GM19438 (cell line): ENCODE measurements around the gene PDE6C.

Source experiments
- ATAC-seq: cut with Tn5 transposase; IDR thresholded peaks from one replicate; pipeline ENCODE4 v1.9.1; 2021; ENCODE audit warnings: low read depth; ENCODE audit not compliant: unreplicated experiment

PDE6C gene

DNA sequence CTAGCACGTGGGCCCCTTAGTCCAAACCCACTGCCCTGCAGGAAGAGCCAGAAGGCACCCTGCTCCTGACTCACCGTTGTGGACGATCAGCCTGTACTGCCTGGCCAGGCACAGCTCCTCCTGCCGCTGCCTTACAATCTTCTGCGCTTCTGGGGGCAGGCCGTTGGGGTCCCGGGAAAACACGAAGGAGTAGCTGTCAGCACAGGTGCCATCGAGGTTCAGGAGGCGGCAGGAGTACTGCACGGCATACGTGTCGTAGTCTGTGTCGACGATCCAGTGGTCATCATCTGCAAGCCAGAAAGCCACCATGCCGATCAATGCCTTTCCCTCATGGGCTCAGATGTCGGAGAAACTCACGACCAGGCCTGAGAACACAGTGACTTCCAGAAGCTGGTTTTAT lies 18.6 kb upstream of the PDE6C start:
- ATAC-seq: no peak

GRCh38 chr10:93594518-93594917 lies 17.8 kb upstream of the PDE6C start:
- ATAC-seq: no peak

DNA sequence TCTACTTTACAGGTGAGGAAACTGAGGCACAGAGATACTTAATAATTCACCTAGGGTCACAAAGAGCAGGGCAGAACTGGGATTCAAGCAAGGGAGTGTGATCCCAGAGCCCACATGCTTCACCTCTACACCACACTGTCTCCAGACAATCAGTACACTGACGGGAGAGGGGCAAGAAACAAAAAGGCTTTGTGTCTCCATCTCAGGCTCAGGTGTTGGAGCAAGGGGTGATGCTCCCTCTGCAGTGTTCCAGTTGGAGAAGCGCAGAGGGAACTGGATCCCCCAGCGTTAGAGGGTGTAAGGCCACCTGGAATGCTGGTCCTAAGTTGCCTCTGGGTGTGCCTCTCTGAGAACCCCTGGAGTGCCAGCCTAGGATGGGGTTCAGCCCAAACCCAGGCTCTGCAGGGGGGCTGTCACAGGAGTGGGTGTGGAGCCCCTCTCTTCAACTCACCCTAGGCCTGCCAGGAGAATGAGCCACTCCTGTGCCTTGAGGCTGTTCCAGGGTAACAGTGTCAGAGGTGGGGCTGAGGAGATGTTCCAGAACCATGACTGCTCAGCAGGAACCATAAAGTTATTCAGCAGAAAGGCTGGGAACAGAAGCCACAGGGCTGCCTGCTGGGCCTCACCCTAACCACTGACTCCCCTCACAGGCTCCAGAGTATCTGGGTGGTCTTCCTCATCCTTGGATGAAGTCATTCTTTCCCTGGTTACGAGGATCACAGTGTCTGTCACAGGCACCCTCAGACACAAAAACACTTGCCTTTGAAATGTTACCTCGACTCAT lies 16.8 kb upstream of the PDE6C start:
- ATAC-seq: no peak

DNA sequence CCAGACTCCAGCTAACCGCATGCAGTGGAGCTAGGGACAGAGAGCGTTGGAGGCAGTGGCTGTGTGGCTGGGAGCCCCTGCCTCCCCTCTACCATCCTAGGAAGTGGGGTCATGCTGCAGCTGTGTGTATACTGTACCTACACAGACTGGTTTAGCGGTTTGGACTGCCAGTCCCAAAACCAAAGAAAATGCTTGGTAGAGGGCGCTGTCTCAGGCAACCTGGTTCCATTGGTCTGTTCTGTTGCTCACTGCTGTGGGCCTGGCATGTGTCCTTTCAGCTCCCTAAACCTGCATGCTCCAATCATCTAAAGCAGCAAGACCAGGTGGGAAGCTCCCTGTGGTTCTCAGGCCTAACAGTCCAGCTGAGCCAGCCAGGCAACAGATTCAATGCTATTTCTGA lies 15.8 kb upstream of the PDE6C start:
- no peak for ATAC-seq

- ATAC-seq: no peak
These were observed 15.2 kb upstream of the PDE6C start for GRCh38 chr10:93597075-93597599.

DNA sequence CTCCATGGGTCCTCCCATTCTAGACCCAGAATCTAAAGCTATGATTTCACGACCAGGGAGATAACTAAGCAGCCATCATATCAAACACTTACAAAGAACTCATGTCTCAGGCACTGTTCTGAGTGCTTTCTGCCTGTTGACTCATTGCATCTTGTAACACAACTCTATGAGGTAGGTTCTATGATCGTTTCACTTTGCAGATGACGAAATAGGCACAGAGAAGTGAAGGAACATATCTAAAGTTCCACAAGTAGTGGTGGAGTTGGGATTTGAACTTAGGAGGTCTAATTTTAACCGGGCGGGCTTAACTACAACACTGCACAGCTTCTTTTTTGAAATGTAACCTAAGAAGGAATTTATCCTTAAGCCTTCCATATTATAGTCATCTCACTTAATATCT lies 14.2 kb upstream of the PDE6C start:
- ATAC-seq: no peak

- ATAC-seq: no peak
These were observed 13.0 kb upstream of the PDE6C start for GRCh38 chr10:93599335-93599734.

DNA sequence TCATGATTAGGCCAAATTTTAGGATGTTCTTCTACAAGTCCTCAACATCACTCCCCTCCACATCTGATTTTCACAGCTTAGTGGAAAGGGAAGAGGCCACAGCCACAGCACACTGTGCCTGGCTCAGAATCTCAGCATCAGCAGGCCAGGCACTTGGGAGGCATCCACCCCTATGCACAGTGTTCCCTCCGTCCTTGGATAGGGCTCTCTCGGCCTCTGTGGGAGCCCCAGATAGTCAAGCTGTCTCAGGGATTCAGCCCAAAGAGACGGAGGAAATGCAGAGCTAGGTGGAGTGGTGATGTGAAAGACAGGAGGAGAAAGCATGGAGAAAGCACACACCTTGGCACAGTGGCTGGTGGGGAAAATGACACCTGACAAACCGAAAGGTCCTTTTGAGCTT lies 12.6 kb upstream of the PDE6C start:
- no peak for ATAC-seq

- ATAC-seq: no peak
These were observed 11.7 kb upstream of the PDE6C start for GRCh38 chr10:93600446-93601145.

GRCh38 chr10:93601146-93601773 lies 11.1 kb upstream of the PDE6C start, which contains the start of gene RBP4:
Gene RBP4 (minus strand): TSS chr10:93601235. CDS start chr10:93601028, 207 bp downstream.
- no peak for ATAC-seq

DNA sequence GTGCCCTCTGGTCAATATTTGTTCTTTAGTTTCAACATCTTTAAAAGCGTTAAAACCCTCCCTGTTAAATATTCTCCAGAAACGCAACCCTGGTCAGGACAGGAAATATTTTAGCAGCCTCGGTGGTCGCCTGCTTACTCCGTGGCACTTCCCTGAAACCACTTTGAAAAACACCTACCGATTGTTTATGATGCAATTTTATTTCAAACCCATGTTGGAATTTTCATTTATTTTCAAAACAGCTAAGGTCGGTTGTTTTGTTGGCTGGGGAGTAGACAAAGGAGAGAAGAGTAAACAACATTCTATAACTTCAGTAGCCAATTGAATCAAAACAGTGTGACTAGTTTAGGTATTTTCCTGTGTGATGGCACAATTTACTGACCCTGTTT lies 10.6 kb upstream of the PDE6C start:
- no peak for ATAC-seq

DNA sequence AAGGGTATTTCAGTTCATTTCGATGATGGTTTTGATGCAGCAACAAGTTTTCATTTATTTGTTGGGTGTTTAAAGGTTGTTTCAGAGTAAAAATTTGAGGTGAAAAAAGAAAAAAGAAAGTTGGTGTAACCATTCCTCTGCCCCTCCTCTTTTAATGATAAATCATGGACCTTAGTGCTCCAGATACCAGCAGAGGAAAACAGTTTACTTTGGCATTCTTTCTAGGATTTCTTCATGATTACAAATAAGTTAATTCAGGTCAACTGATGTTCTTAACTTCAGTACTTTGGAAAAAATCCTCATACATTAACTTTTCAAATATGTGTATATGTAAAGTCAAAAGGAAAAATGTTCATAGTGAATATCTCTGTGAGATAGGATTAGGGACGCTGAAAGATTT lies 9.3 kb upstream of the PDE6C start:
- ATAC-seq: no peak

DNA sequence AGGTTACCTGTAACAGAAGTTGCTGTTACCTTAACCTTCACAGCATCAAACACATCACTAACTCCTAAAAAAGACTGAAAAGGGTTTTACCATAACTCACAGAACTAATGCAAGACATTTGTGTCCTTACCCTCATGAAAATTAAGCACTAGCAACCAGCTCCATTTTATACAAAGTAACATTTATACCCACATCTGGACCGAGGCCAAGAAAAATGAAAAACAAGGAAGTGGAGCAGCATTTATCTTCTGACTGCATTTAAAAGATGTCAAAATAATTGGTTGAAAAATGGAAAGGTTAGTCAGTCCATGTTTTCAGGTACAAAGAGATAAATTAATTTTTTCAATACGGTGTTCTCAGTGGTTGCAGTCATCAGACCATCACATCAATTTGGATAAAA lies 8.2 kb upstream of the PDE6C start:
- no peak for ATAC-seq

GRCh38 chr10:93608421-93608820 lies 3.9 kb upstream of the PDE6C start:
- ATAC-seq: no peak

GRCh38 chr10:93613126-93613525 lies 789 bp downstream of the PDE6C start:
- ATAC-seq: no peak

GRCh38 chr10:93614101-93614825 lies 1.9 kb downstream of the PDE6C start:
- no peak for ATAC-seq

GRCh38 chr10:93615576-93616235 lies 3.4 kb downstream of the PDE6C start:
- no peak for ATAC-seq

DNA sequence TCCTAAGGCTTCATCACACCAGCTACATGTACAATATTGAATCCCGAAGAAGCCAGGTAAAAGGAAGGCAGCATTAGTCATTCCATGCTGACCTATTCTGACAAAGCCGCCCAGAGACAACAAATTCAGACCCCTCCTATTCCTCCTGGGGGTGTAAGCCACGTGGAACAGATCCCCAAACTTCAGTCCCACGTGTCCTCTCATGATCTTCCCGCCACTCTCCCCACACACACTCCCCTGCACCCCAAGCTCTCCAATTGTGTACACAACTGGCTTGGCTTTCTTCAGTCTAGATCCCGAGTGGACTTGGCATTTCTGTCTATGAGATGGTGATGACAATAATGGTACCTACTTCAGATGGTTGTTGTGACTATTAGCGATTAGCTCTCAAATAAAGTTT lies 8.6 kb downstream of the PDE6C start:
- no peak for ATAC-seq

- no peak for ATAC-seq
These were observed 10.6 kb downstream of the PDE6C start for GRCh38 chr10:93622942-93623341.

GRCh38 chr10:93628858-93629257 lies 16.5 kb downstream of the PDE6C start:
- ATAC-seq: no peak
